GM20000 (cell line): Measurements from ENCODE around the gene FBXO7.
A peak's percentile ranks its signal among the peaks of the same experiment; 100 is the strongest.

Experiments used
- DNase-seq: peaks from one replicate; pipeline ENCODE4 v3.0.0; 2012; ENCODE audit warnings: low spot score
- TF ChIP-seq, protein P1 (sequence below): IDR thresholded peaks from 2 replicates; pipeline ENCODE4 v1.5.1; 2012; ENCODE audit warnings: mild to moderate bottlenecking, control low read depth; ENCODE audit errors: extremely low read depth, missing control alignments

The FBXO7 gene

GRCh38 chr22:32462452-32462851 is 12.2 kb upstream of the FBXO7 start:
- TF ChIP-seq, protein P1, sequence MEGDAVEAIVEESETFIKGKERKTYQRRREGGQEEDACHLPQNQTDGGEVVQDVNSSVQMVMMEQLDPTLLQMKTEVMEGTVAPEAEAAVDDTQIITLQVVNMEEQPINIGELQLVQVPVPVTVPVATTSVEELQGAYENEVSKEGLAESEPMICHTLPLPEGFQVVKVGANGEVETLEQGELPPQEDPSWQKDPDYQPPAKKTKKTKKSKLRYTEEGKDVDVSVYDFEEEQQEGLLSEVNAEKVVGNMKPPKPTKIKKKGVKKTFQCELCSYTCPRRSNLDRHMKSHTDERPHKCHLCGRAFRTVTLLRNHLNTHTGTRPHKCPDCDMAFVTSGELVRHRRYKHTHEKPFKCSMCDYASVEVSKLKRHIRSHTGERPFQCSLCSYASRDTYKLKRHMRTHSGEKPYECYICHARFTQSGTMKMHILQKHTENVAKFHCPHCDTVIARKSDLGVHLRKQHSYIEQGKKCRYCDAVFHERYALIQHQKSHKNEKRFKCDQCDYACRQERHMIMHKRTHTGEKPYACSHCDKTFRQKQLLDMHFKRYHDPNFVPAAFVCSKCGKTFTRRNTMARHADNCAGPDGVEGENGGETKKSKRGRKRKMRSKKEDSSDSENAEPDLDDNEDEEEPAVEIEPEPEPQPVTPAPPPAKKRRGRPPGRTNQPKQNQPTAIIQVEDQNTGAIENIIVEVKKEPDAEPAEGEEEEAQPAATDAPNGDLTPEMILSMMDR, result no peak
- DNase-seq, result no peak

DNA sequence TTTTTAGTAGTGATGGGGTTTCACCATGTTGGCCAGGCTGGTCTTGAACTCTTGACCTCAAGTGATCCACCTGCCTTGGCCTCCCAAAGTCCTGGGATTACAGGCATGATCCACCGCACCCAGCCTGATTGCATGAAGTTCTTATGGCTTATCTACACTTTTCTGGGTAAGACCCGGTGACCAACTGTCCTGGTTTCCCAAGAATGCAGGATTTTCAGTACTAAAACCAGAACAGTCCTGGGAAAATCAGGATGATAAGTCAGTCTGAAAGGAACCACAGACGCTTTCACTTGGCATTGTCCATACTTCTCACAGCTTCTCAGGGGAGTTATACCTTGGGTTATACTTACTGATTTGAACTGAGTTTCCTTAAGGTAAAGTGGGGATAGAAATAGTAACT is 8.9 kb upstream of the FBXO7 start:
- TF ChIP-seq, protein P1, result no peak
- DNase-seq, result no peak

DNA sequence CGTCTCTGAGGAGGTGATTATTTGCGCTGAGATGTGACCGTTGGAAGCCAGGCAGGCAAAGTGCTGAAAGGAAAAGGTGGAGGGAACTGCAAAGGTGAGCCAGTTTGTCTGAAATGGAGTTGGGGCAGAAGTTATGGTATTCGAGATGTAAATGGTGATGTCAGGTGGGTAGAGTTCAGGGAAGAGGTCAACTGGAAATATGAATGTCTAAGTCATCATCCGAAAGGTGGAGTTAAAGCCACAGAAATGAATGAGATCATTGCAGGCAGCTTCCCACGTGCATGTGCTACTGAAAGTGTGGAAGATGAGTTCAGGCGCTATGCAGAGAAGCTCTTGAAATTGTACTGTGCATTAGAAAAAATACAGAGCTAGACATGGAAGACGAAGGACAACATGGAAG is 8.1 kb upstream of the FBXO7 start:
- TF ChIP-seq, protein P1, result no peak
- DNase-seq, result no peak

- TF ChIP-seq, protein P1, result no peak
Measured at GRCh38 chr22:32469799-32470212, 4.8 kb upstream of the FBXO7 start.

GRCh38 chr22:32473388-32473952 is 1.1 kb upstream of the FBXO7 start:
- TF ChIP-seq, protein P1, result peak; percentile 51
- peak; percentile 64 for DNase-seq

More at GRCh38 chr22:32469799-32470212, 4.8 kb upstream of the FBXO7 start:
- no peak for DNase-seq

DNA sequence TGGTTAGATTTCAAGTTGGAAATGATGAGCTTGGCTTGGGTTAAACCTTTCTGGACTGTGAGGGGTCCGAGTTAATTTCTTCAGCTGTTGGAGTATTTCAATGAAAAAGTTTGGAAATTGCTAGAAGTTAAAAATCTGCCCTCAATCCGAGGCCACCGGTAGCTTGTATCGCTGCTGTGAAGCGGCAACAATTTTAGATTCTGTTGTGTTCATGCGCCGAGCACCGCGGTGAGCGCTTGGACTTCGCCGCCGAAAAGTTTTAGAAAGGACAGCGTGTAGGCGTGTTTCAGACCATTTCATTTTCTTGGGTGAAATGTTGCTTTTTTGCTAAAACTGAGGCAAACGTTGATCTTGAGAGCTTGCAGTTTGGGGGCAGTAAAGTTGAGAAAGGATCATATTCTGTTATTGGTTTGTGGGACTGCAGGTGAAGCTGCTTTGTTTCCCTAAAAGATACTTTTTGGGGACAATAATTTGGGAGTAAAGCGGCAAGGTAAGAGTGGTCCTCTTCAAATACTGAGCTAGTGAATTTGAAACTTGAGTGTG is 928 bp downstream of the FBXO7 start:
- peak; percentile 29 for DNase-seq
- TF ChIP-seq, protein P1, result no peak

DNA sequence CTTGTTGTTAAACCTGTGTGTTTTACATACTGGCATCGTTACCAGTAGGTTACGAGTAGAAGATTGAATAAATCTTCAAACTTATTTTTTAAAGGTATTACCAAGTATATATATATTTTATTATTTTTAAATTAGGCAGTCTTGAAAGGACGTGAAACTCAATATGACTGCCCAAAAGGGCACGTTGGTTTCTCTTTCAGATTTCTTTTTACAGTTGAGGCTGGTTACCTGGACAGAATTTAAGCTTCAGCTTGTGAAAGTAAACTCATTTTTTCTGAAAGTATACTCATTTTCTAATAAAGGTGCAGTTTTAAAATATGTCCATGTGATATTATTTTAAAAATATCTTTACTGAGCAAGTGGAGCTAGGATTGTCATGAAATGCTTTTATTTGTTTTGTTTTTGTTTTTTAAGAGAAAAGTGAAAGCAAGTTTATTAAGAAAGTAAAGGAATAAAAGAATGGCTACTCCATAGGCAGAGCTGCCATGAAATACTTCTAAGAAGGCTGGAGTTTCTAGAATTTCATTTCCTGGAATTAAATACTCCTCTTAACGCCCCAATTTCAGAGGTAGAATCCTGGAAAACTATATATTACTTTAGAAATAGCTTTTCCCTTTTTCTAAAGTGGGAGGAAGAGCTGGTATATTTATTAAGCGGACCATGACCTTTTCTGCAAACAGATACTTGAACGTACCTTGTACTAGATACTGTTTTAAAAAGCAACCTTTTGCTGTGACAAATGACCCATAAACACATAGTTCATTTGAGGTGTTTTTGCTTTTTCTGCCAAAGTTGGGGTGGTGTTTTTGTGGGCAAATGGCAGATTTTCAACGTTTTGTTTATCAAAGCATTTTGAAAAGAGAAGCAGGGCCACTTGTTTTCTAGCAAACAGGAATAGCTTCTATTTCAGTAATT is 1.9 kb downstream of the FBXO7 start:
- TF ChIP-seq, protein P1, result no peak
- peak; percentile 44 for DNase-seq
